Activated CD4-positive, alpha-beta memory T cell treated with anti-CD3 and anti-CD28 coated beads for 36 hours (primary cell): ENCODE measurements around the gene DGKE. TPM values are rescaled to one million over a fixed set of nuclear protein-coding genes. Genes with fewer than 3 reads are reported as not detected.

Source experiments
- CTCF ChIA-PET: fragments of 350-600 bp; sonication (Branson Sonifier 250); formaldehyde crosslinking; loops from one replicate; lab custom pipeline; 2021; ENCODE audit warnings: antibody characterized with exemption, inconsistent platforms; lab: Charles Lee
- POLR2A ChIA-PET: fragments of 350-600 bp; sonication (Branson Sonifier 250); formaldehyde crosslinking; loops from one replicate; lab custom pipeline; 2021; ENCODE audit warnings: antibody characterized with exemption; lab: Charles Lee
- DNase-seq: peaks from one replicate; pipeline ENCODE4 v3.0.0-alpha.2; 2020
- H3K27ac Mint-ChIP-seq: one replicate; pipeline ENCODE4 v1.8.0; 2021; ENCODE audit warnings: mixed read lengths
- H3K27me3 Mint-ChIP-seq: one replicate; pipeline ENCODE4 v1.8.0; 2021; ENCODE audit warnings: mixed read lengths
- H3K36me3 Mint-ChIP-seq: one replicate; pipeline ENCODE4 v1.8.0; 2021; ENCODE audit warnings: mixed read lengths
- H3K4me1 Mint-ChIP-seq: one replicate; pipeline ENCODE4 v1.8.0; 2021; ENCODE audit warnings: low read depth, mixed read lengths
- H3K4me3 Mint-ChIP-seq: one replicate; pipeline ENCODE4 v1.8.0; 2021; ENCODE audit warnings: mild to moderate bottlenecking, mixed read lengths
- H3K9me3 Mint-ChIP-seq: one replicate; pipeline ENCODE4 v1.8.0; 2021; ENCODE audit warnings: mixed read lengths
- intact Hi-C: fragments of 100-400 bp; cut with micrococcal nuclease; formaldehyde crosslinking; loops from one replicate; pipeline ENCODE4 v1.15.1; 2023
- total RNA-seq, 2 experiments: library from RNA; stranded (reverse); gene quantifications; one replicate each; pipeline ENCODE4 v1.2.3, GENCODE V29; 2021

Gene DGKE
- 10 to 100 TPM; 23.3 to 25.6 TPM for total RNA-seq

GRCh38 chr17:56833809-56834379 lies at the start of gene DGKE, which contains the start of gene C17orf67:
TSS of gene DGKE (plus strand) at chr17:56834151. CDS start at chr17:56834796, 645 bp downstream.
TSS of gene C17orf67 (minus strand) at chr17:56833920. CDS start at chr17:56815810, 18,110 bp downstream.
- H3K36me3 Mint-ChIP-seq: peaks cover 41% of the 10 kb centered on the region
- intact Hi-C loops: loop anchor here (1.0 to 5.0 kb wide), 5 partner anchors 15 to 251 kb away; partner anchors contain the start of genes AKAP1, COIL and TRIM25
- peak within 1 kb of the TSS; percentile 85 for H3K27ac Mint-ChIP-seq
- no peaks in the 10 kb centered on the region for H3K27me3 Mint-ChIP-seq
- H3K4me1 Mint-ChIP-seq: peaks cover 55% of the 10 kb centered on the region
- H3K4me3 Mint-ChIP-seq: peak within 1 kb of the TSS; percentile 92
- DNase-seq: peak; percentile 99
- no peaks in the 10 kb centered on the region for H3K9me3 Mint-ChIP-seq
- CTCF ChIA-PET: interaction anchor here (0.7 to 5.5 kb wide), 4 partner anchors 9 to 80 kb away, joined by 3 to 42 read pairs (median 4); partner anchors contain the start of gene TRIM25
- POLR2A ChIA-PET: interaction anchor here (1.2 to 2.3 kb wide), 6 partner anchors 12 to 251 kb away, joined by 3 to 7 read pairs (median 4); partner anchors contain the start of genes AKAP1, COIL and SCPEP1

- DNase-seq: peak; percentile 22
- Mint-ChIP-seq H3K27ac (peak overlapping the region; percentile 6), H3K27me3 (peaks cover 2% of the 10 kb centered on the region), H3K4me3 (no peak overlapping the region), H3K4me1 (peaks cover 35% of the 10 kb centered on the region), H3K36me3 (peaks cover 4% of the 10 kb centered on the region), H3K9me3 (no peaks in the 10 kb centered on the region)
- intact Hi-C loops: loop anchor here (10.0 kb wide), 1 partner anchor 1051 kb away; no protein-coding TSS in a partner anchor
- ChIA-PET CTCF (interaction anchor here (0.8 to 2.5 kb wide), 3 partner anchors 34 to 192 kb away, joined by 4 to 11 read pairs (median 5); partner anchors contain the start of gene NOG), POLR2A (interaction anchor here (1.6 kb wide), 1 partner anchor 128 kb away, joined by 4 read pairs; the partner anchor contains the start of gene TRIM25)
These were observed 48.5 kb upstream of the DGKE start for GRCh38 chr17:56785405-56785804.

GRCh38 chr17:56785997-56786680 lies 47.8 kb upstream of the DGKE start:
- ChIA-PET CTCF (interaction anchor here (1.3 to 2.5 kb wide), 3 partner anchors 34 to 70 kb away, joined by 3 to 11 read pairs (median 8); no protein-coding TSS in a partner anchor), POLR2A (interaction anchor here (0.8 to 1.6 kb wide), 3 partner anchors 21 to 193 kb away, joined by 3 to 4 read pairs (median 3); partner anchors contain the start of genes NOG and TRIM25)
- peak; percentile 21 for DNase-seq
- peaks cover 4% of the 10 kb centered on the region for H3K36me3 Mint-ChIP-seq
- peak overlapping the region; percentile 88 for H3K27ac Mint-ChIP-seq
- H3K4me1 Mint-ChIP-seq: peaks cover 33% of the 10 kb centered on the region
- no peaks in the 10 kb centered on the region for H3K9me3 Mint-ChIP-seq
- H3K4me3 Mint-ChIP-seq: no peak overlapping the region
- intact Hi-C loops: loop anchor here (10.0 kb wide), 1 partner anchor 1051 kb away; no protein-coding TSS in a partner anchor
- peaks cover 2% of the 10 kb centered on the region for H3K27me3 Mint-ChIP-seq

- ChIA-PET CTCF (interaction anchor here (1.3 to 2.1 kb wide), 3 partner anchors 33 to 71 kb away, joined by 3 to 8 read pairs (median 5); no protein-coding TSS in a partner anchor), POLR2A (interaction anchor here (0.8 to 1.6 kb wide), 3 partner anchors 22 to 194 kb away, joined by 3 to 4 read pairs (median 3); partner anchors contain the start of genes NOG and TRIM25)
- intact Hi-C loops: loop anchor here (1.0 to 10.0 kb wide), 3 partner anchors 46 to 1052 kb away; partner anchors contain the start of gene C17orf67
- DNase-seq: peak; percentile 83
- H3K9me3 Mint-ChIP-seq: no peaks in the 10 kb centered on the region
- peak overlapping the region; percentile 88 for H3K27ac Mint-ChIP-seq
- peaks cover 33% of the 10 kb centered on the region for H3K4me1 Mint-ChIP-seq
- no peaks in the 10 kb centered on the region for H3K27me3 Mint-ChIP-seq
- H3K36me3 Mint-ChIP-seq: peaks cover 5% of the 10 kb centered on the region
- peak overlapping the region; percentile 33 for H3K4me3 Mint-ChIP-seq
These were observed 46.9 kb upstream of the DGKE start for GRCh38 chr17:56786989-56787482.

- CTCF ChIA-PET: interaction anchor here (1.6 kb wide), 1 partner anchor 13 kb away, joined by 3 read pairs; no protein-coding TSS in a partner anchor
- Mint-ChIP-seq H3K9me3 (peaks cover 5% of the 10 kb centered on the region), H3K27me3 (no peaks in the 10 kb centered on the region), H3K27ac (peak overlapping the region; percentile 9), H3K36me3 (peaks cover 8% of the 10 kb centered on the region), H3K4me3 (no peak overlapping the region), H3K4me1 (peaks cover 8% of the 10 kb centered on the region)
- POLR2A ChIA-PET: no interaction called here
- no peak for DNase-seq
- intact Hi-C loops: no loop called here
These were observed 41.7 kb upstream of the DGKE start for GRCh38 chr17:56792267-56792666.

- ChIA-PET POLR2A (no interaction called here), CTCF (interaction anchor here (1.1 to 1.6 kb wide), 2 partner anchors 14 to 77 kb away, joined by 3 to 5 read pairs; no protein-coding TSS in a partner anchor)
- Mint-ChIP-seq H3K9me3 (peaks cover 5% of the 10 kb centered on the region), H3K27ac (no peak overlapping the region), H3K4me1 (no peaks in the 10 kb centered on the region), H3K36me3 (peaks cover 8% of the 10 kb centered on the region), H3K4me3 (no peak overlapping the region), H3K27me3 (no peaks in the 10 kb centered on the region)
- no peak for DNase-seq
- intact Hi-C loops: no loop called here
These were observed 40.4 kb upstream of the DGKE start for GRCh38 chr17:56793531-56793930.

- no peak overlapping the region for H3K4me3 Mint-ChIP-seq
- peaks cover 5% of the 10 kb centered on the region for H3K9me3 Mint-ChIP-seq
- peaks cover 8% of the 10 kb centered on the region for H3K36me3 Mint-ChIP-seq
- intact Hi-C loops: no loop called here
- DNase-seq: no peak
- ChIA-PET CTCF (interaction anchor here (1.1 kb wide), 1 partner anchor 78 kb away, joined by 5 read pairs; no protein-coding TSS in a partner anchor), POLR2A (no interaction called here)
- no peaks in the 10 kb centered on the region for H3K27me3 Mint-ChIP-seq
- H3K27ac Mint-ChIP-seq: no peak overlapping the region
- H3K4me1 Mint-ChIP-seq: no peaks in the 10 kb centered on the region
These were observed 40.0 kb upstream of the DGKE start for GRCh38 chr17:56793957-56794356.

GRCh38 chr17:56795221-56795865 lies 38.6 kb upstream of the DGKE start:
- Mint-ChIP-seq H3K27ac (no peak overlapping the region), H3K36me3 (peaks cover 8% of the 10 kb centered on the region), H3K27me3 (no peaks in the 10 kb centered on the region), H3K4me3 (no peak overlapping the region), H3K4me1 (no peaks in the 10 kb centered on the region), H3K9me3 (peaks cover 5% of the 10 kb centered on the region)
- POLR2A ChIA-PET: no interaction called here
- DNase-seq: no peak
- intact Hi-C loops: no loop called here
- CTCF ChIA-PET: interaction anchor here (1.0 kb wide), 1 partner anchor 80 kb away, joined by 4 read pairs; no protein-coding TSS in a partner anchor

- no peaks in the 10 kb centered on the region for H3K27me3 Mint-ChIP-seq
- intact Hi-C loops: no loop called here
- POLR2A ChIA-PET: no interaction called here
- peaks cover 5% of the 10 kb centered on the region for H3K9me3 Mint-ChIP-seq
- no peak overlapping the region for H3K4me3 Mint-ChIP-seq
- H3K27ac Mint-ChIP-seq: no peak overlapping the region
- H3K4me1 Mint-ChIP-seq: no peaks in the 10 kb centered on the region
- H3K36me3 Mint-ChIP-seq: peaks cover 8% of the 10 kb centered on the region
- CTCF ChIA-PET: interaction anchor here (1.0 kb wide), 1 partner anchor 81 kb away, joined by 4 read pairs; no protein-coding TSS in a partner anchor
- DNase-seq: no peak
These were observed 37.4 kb upstream of the DGKE start for GRCh38 chr17:56796536-56796935.

GRCh38 chr17:56798916-56799315 lies 35.0 kb upstream of the DGKE start:
- POLR2A ChIA-PET: no interaction called here
- no peaks in the 10 kb centered on the region for H3K9me3 Mint-ChIP-seq
- no peak overlapping the region for H3K4me3 Mint-ChIP-seq
- no peaks in the 10 kb centered on the region for H3K27me3 Mint-ChIP-seq
- DNase-seq: no peak
- CTCF ChIA-PET: interaction anchor here (1.2 kb wide), 1 partner anchor 19 kb away, joined by 5 read pairs; no protein-coding TSS in a partner anchor
- H3K27ac Mint-ChIP-seq: no peak overlapping the region
- no peaks in the 10 kb centered on the region for H3K4me1 Mint-ChIP-seq
- H3K36me3 Mint-ChIP-seq: peaks cover 2% of the 10 kb centered on the region
- intact Hi-C loops: no loop called here
